ENCODE measurements around the gene MAPKAPK2.

Gene MAPKAPK2

DNA sequence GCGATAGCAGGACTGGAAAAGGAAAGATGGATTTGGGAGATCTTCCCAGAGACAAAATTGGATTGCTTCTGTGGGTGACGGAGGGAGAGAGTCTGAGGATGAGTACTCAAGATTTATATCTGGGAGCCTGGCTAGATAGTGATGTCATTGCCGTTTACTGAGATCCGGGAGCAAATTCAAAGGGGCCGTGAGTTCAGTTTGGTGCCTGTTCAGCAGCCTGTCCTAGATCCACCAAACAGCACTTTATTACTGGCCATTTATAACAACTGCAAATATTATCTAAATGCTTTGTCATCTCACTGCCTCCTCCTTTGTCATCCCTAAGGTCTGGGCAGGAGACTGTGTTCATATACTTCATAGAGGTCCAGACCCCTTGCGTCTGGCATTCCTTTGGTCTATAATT, 29.2 kb downstream of the MAPKAPK2 start:
- no peak for TF ChIP-seq JUND (IDR thresholded peaks at IDR 0.05; ENCODE audit: low read depth)
- in situ Hi-C loops (cut with HindIII; ENCODE audit: low pct_unique_long_range_greater_than_20kb, low sequenced_read_pairs) = no loop called here
- no peak for DNase-seq (ENCODE audit: low read depth in 1 of 2, low spot score in 1 of 2)

DNA sequence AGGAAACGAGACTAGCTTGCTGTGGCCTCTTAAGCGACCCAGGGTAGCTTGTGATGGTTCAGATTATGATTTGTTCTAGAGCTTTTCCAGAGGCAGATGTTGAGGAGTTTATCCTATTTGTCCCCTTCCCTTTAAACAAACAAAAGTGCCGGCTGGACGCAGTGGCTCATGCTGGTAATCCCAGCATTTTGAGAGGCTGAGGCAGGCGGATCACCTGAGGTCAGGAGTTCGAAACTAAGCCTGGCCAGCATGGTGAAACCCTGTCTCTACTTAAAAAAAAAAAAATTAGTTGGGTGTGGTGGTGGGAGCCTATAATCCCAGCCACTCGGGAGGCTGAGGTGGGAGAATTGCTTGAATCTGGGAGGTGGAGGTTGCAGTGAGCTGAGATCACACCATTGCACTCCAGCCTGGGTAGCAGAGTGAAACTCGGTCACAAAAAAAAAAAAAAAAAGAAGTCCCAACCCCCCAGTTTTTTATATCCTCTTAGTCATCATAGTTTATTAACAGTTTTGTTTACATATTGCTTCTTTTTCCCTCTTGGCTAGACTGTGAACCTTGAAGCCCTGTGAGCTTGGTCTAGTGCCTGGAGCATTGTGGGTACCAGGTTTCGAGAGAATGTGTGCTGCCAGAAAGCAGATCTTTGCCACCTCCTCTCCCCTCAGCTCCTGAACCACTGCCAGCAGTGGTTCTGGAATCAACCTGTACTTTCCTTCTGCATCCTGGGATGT, 29.8 kb downstream of the MAPKAPK2 start:
- in situ Hi-C loops (cut with HindIII; ENCODE audit: low pct_unique_long_range_greater_than_20kb, low sequenced_read_pairs) = no loop called here
- peak in 1 of 2 experiments; percentile 62 for DNase-seq (ENCODE audit: low read depth in 1 of 2, low spot score in 1 of 2)
- TF ChIP-seq JUND (IDR thresholded peaks at IDR 0.05; ENCODE audit: low read depth) = no peak

DNA sequence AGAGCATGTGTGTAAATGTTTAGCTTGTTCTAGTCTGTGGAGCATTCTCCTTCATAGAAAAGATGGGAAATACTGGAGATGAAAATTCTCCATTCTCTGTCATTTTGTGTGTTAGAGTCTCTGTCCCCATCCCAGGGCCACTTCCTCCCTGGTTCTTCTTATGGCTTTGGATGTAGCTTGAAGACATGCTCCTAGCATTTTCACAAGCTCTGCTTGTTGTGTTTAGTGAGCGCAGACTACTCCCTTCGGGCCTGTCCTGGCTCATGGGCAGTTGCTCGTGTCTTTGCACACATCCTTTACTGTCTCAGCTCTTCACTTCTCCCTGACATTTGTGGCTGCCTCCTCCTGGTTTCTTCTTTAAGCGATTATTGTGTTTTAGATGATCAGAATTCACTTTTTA, 30.4 kb downstream of the MAPKAPK2 start:
- DNase-seq (ENCODE audit: low read depth in 1 of 2, low spot score in 1 of 2) = no peak
- in situ Hi-C loops (cut with HindIII; ENCODE audit: low pct_unique_long_range_greater_than_20kb, low sequenced_read_pairs) = no loop called here
- TF ChIP-seq JUND (IDR thresholded peaks at IDR 0.05; ENCODE audit: low read depth) = no peak

DNA sequence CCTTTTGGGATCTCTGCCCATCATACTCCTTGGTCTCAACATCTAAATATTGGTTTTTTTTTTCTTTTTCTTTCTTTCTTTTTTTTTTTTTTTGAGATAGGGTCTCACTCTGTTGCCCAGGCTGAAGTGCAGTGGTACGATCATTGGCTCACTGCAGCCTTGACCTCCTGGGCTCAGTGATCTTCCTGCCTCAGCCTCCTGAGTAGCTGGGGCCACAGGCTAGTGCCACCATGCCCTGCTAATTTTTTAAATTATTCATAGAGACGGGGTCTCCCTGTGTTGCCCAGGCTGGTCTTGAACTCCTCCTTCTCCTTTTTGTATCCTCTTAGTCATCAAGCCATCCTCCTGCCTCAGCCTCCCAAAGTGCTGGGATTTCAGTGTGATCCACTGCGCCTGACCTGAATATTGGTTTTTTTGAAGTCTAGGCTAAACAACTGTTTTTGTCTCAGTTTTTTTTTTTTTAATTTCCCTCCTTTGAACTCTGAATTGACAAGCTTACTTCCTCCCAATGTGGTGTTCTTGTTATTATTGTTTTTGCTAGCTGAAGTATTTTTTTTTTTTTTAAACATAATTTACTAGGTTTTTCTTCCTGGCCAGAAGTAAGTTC, 30.9 kb downstream of the MAPKAPK2 start:
- no peak for DNase-seq (ENCODE audit: low read depth in 1 of 2, low spot score in 1 of 2)
- in situ Hi-C loops (cut with HindIII; ENCODE audit: low pct_unique_long_range_greater_than_20kb, low sequenced_read_pairs) = no loop called here
- TF ChIP-seq JUND (IDR thresholded peaks at IDR 0.05; ENCODE audit: low read depth) = no peak

DNA sequence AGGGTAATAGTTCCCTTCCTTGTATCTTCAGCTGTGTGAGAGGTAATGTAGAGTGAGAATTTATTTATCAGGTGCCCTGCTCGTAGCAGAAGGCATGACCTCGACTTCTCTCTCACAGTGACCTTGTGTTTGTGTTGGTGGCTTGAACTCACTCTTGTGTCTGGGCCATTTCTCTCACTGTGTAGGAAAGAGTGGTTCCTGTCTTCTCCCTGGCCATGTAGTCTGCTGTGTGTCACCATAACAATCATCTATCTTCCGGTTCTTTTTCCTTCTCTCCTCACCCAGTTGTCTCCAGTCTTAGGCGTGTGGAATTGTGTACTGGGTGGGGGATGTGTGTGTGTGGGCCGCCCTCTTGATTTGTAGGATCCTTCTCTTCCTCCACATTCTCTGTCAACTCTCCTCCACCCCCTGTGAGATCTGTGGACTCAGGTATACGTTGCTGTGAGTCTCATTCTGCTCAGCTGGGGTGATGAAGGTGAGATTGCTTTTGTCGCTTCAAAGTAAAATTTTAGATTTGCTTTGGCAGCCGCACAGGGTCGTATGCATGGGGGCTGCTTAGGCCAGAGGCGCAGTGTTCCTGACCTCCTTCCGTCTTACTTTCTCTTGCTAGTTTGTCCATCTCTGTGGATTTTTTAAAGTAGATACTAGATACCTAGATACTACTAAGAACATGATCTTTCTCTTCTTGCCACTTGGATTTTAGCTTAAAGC, 31.6 kb downstream of the MAPKAPK2 start:
- no peak for TF ChIP-seq JUND (IDR thresholded peaks at IDR 0.05; ENCODE audit: low read depth)
- no peak for DNase-seq (ENCODE audit: low read depth in 1 of 2, low spot score in 1 of 2)
- in situ Hi-C loops (cut with HindIII; ENCODE audit: low pct_unique_long_range_greater_than_20kb, low sequenced_read_pairs) = no loop called here

DNA sequence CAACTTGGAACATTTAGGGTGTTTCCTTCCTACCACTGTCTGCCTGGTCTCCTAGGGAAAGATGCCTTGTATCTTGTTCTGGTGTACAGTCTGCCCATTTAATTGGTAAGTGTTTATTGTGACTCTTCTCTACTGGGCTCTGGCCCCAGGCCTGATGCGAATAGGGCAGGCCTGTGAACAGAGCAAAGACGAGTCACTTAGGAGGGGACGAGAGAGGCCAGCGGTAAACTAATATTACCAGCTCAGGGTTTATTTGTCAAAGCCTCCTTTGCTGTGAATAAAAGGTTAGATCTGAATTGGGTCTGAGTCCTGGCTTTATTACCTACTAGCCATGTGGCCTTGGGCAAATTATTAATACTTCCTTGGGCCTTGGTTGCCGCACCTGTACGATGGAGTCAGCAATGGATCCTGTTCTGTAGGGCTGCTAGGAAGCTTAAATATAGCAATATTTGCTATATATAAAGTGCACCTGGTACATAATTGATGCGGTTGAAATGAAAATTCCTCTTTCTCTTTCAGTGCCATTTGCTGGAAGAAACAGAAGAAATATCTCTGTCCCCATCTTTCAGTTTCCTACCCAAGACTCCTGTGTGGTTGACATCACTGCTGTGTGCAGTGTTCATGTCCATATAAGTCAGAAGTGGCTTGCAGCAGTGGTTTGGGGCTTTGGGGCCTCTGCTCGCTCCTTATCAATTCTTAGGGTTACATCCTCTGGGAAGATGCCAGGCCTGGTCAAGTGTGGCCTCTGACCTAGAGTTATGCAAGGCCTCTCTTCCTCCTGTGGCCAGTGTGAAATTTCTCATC, 32.4 kb downstream of the MAPKAPK2 start:
- DNase-seq (ENCODE audit: low read depth in 1 of 2, low spot score in 1 of 2) = no peak
- no peak for TF ChIP-seq JUND (IDR thresholded peaks at IDR 0.05; ENCODE audit: low read depth)
- in situ Hi-C loops (cut with HindIII; ENCODE audit: low pct_unique_long_range_greater_than_20kb, low sequenced_read_pairs) = no loop called here

DNA sequence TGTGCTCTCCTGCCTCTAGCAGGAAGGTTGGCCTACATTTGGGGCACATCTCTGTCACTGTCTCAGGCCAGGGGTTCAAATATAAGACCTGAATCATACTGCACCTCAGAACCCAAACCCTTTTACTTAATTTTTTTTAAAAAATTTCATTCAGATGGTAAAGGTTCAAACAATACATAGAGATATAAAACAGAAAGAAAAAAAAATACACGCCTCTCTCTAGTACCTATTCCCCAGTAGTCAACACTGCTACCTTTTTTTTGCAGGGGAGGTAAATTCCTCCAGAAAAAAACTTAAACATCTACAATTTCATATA, 32.9 kb downstream of the MAPKAPK2 start:
- TF ChIP-seq JUND (IDR thresholded peaks at IDR 0.05; ENCODE audit: low read depth) = no peak
- in situ Hi-C loops (cut with HindIII; ENCODE audit: low pct_unique_long_range_greater_than_20kb, low sequenced_read_pairs) = no loop called here
- DNase-seq (ENCODE audit: low read depth in 1 of 2, low spot score in 1 of 2) = no peak

DNA sequence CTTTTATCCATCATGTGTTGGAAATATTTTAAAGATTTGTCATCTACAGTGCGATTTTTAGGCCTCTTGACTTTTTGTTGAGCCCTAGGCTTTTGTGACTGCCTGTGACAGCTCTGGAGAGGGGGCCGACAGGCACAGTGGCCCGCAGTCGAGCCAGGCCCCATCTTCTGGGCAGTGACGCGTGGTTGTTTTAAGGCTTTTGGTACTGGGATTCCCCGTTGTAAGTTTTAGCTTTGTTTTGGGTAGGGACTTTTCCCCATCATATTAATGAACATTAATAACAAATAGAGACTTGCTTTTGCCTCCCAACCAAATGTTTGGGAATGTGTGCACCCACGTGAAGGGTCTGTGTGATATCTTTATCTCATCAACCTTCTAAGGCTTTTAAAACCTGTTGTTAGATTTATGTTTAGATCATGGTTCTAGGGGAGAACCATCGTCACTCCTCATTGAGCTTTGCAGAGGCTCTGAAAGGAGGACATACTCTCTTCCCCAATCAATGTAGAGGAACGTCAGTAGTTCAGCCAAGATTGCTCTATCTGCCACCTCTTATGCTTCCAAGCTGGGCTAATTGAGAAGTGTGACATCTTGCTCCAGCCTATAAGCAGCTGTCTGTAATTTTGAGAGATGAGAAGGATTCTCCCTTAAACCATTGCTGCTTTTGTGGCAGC, 34.6 kb downstream of the MAPKAPK2 start:
- no peak for TF ChIP-seq JUND (IDR thresholded peaks at IDR 0.05; ENCODE audit: low read depth)
- no peak for DNase-seq (ENCODE audit: low read depth in 1 of 2, low spot score in 1 of 2)
- in situ Hi-C loops (cut with HindIII; ENCODE audit: low pct_unique_long_range_greater_than_20kb, low sequenced_read_pairs) = no loop called here

DNA sequence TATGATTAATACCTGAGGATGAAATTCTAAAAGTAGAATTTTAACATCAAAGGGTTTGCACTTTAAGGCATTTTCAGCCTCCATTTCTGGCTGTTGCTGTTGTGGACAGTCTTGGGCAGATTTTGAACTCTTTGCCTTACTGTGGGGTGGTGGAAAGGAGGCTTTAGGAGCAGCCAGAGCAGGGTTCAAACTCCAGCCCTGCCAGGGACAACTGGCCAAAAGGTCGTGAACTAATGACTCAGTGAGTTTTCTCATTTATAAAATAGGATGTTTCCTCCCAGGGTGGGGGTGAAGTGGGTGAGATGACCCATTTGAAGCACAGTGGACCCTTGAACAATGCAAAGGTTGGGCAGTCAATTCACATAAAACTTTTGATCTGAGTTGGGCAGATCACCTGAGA, 36.7 kb downstream of the MAPKAPK2 start:
- TF ChIP-seq JUND (IDR thresholded peaks at IDR 0.05; ENCODE audit: low read depth) = no peak
- in situ Hi-C loops (cut with HindIII; ENCODE audit: low pct_unique_long_range_greater_than_20kb, low sequenced_read_pairs) = no loop called here
- no peak for DNase-seq (ENCODE audit: low read depth in 1 of 2, low spot score in 1 of 2)

DNA sequence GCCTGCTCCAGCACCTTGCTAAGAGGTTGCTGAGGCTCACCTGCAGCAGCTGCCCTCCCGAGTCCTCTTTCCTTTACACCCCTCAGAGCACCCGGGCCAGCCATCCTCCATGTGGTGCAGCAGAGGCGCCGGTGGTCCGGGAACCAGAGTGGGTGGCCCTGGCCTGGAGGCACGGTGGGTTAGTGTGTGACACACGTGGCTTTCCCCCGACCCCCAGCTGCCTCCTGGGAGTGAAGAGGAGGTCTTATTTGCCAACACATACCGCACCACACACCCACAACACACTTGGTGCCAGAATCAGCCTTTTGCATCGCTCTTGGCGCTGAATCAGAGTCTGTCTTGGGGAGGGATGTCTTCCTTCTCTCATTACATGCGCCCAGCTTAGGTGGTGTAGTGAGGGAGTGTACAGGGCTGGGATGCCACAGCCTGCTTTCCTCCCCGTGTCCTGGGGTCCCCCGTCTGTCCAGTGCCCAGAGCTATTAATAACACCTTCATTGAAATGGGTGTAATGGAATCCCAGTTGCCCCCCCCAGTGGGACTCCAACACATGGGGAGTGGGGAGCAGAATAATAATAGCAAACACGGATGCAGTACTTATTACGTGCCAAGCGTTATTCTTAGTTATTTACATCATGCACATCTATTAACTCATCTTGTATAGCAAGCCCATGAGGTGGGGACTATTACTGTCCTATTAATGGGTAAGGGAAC, 38.2 kb downstream of the MAPKAPK2 start:
- no peak for TF ChIP-seq JUND (IDR thresholded peaks at IDR 0.05; ENCODE audit: low read depth)
- in situ Hi-C loops (cut with HindIII; ENCODE audit: low pct_unique_long_range_greater_than_20kb, low sequenced_read_pairs) = no loop called here
- DNase-seq (ENCODE audit: low read depth in 1 of 2, low spot score in 1 of 2) = no peak

DNA sequence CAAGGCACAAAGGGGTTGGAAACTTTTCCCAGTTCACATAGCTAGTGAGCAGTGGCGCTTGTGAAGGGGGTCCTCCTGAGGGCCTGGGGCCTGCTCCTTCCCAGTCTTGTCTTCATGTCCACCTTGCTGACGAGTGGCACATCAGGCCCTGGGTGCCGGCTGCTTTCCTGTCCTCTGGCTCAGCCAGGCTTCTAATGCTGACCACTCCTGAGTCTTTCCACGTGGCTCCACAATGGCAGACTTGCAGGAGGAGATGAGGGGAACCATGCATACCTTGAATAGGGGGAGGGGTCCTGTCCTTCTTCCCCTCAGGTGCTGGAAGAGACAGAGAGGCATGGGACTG, 38.7 kb downstream of the MAPKAPK2 start:
- no peak for TF ChIP-seq JUND (IDR thresholded peaks at IDR 0.05; ENCODE audit: low read depth)
- in situ Hi-C loops (cut with HindIII; ENCODE audit: low pct_unique_long_range_greater_than_20kb, low sequenced_read_pairs) = no loop called here
- no peak for DNase-seq (ENCODE audit: low read depth in 1 of 2, low spot score in 1 of 2)

Data from T47D (cell line).